GOT3 (cell line): ENCODE data around the gene FAM181A.

Experiments
- DNase-seq: peaks from one replicate; lab custom pipeline; 2025; ENCODE audit warnings: mixed read lengths; lab: John Stamatoyannopoulos, UW

The FAM181A gene

GRCh38 chr14:93926873-93927799 lies at the start of gene FAM181A:
Gene FAM181A (plus strand): TSS chr14:93927344. CDS start chr14:93928286, 942 bp downstream.
- DNase-seq: no peak

GRCh38 chr14:93878212-93878611 lies 48.9 kb upstream of the FAM181A start:
- DNase-seq: no peak

- no peak for DNase-seq
Measured at GRCh38 chr14:93878871-93879270, 48.3 kb upstream of the FAM181A start.

- DNase-seq: no peak
Measured at GRCh38 chr14:93879362-93879983, 47.7 kb upstream of the FAM181A start.

GRCh38 chr14:93880021-93880820 lies 46.9 kb upstream of the FAM181A start:
- no peak for DNase-seq

GRCh38 chr14:93884950-93885349 lies 42.2 kb upstream of the FAM181A start:
- DNase-seq: no peak

- no peak for DNase-seq
Measured at GRCh38 chr14:93888995-93889394, 38.1 kb upstream of the FAM181A start.

- DNase-seq: no peak
Measured at GRCh38 chr14:93889739-93890483, 37.2 kb upstream of the FAM181A start.

GRCh38 chr14:93891756-93892504 lies 35.2 kb upstream of the FAM181A start:
- DNase-seq: no peak

- no peak for DNase-seq
Measured at GRCh38 chr14:93892505-93892839, 34.7 kb upstream of the FAM181A start.

GRCh38 chr14:93892923-93893558 lies 34.1 kb upstream of the FAM181A start:
- DNase-seq: no peak

GRCh38 chr14:93893661-93894261 lies 33.4 kb upstream of the FAM181A start:
- no peak for DNase-seq

- DNase-seq: no peak
Measured at GRCh38 chr14:93895023-93895604, 32.0 kb upstream of the FAM181A start.

- no peak for DNase-seq
Measured at GRCh38 chr14:93897476-93897845, 29.7 kb upstream of the FAM181A start.

GRCh38 chr14:93898081-93898611 lies 29.0 kb upstream of the FAM181A start:
- no peak for DNase-seq

- DNase-seq: no peak
Measured at GRCh38 chr14:93898731-93899130, 28.4 kb upstream of the FAM181A start.

- DNase-seq: no peak
Measured at GRCh38 chr14:93901813-93902212, 25.3 kb upstream of the FAM181A start.

GRCh38 chr14:93902619-93903307 lies 24.4 kb upstream of the FAM181A start:
- no peak for DNase-seq
